ENCODE data around the gene PCED1B.

Gene PCED1B

GRCh38 chr12:47223031-47223847 lies 143.8 kb downstream of the PCED1B start:
- TF ChIP-seq CTCF (conservative IDR thresholded peaks at IDR 0.05; ENCODE audit: low read length) = no peak
- DNase-seq (ENCODE audit: low read depth) = no peak
- H3K4me3 ChIP-seq (ENCODE audit: low read length) = no peak overlapping the region

- TF ChIP-seq CTCF (conservative IDR thresholded peaks at IDR 0.05; ENCODE audit: low read length) = no peak
- no peak overlapping the region for H3K4me3 ChIP-seq (ENCODE audit: low read length)
- no peak for DNase-seq (ENCODE audit: low read depth)
Measured at GRCh38 chr12:47223848-47224213, 144.4 kb downstream of the PCED1B start.

GRCh38 chr12:47224563-47225133 lies 145.2 kb downstream of the PCED1B start:
- no peak for DNase-seq (ENCODE audit: low read depth)
- no peak for TF ChIP-seq CTCF (conservative IDR thresholded peaks at IDR 0.05; ENCODE audit: low read length)
- H3K4me3 ChIP-seq (ENCODE audit: low read length) = no peak overlapping the region

- H3K4me3 ChIP-seq (ENCODE audit: low read length) = no peak overlapping the region
- DNase-seq (ENCODE audit: low read depth) = no peak
- no peak for TF ChIP-seq CTCF (conservative IDR thresholded peaks at IDR 0.05; ENCODE audit: low read length)
Measured at GRCh38 chr12:47225356-47225755, 145.9 kb downstream of the PCED1B start.

GRCh38 chr12:47226199-47226598 lies 146.8 kb downstream of the PCED1B start:
- no peak for DNase-seq (ENCODE audit: low read depth)
- H3K4me3 ChIP-seq (ENCODE audit: low read length) = no peak overlapping the region
- TF ChIP-seq CTCF (conservative IDR thresholded peaks at IDR 0.05; ENCODE audit: low read length) = no peak

GRCh38 chr12:47228802-47229201 lies 149.4 kb downstream of the PCED1B start:
- H3K4me3 ChIP-seq (ENCODE audit: low read length) = no peak overlapping the region
- TF ChIP-seq CTCF (conservative IDR thresholded peaks at IDR 0.05; ENCODE audit: low read length) = no peak
- DNase-seq (ENCODE audit: low read depth) = no peak

GRCh38 chr12:47231456-47231855 lies 152.0 kb downstream of the PCED1B start:
- no peak for TF ChIP-seq CTCF (conservative IDR thresholded peaks at IDR 0.05; ENCODE audit: low read length)
- H3K4me3 ChIP-seq (ENCODE audit: low read length) = no peak overlapping the region
- peak; percentile 40 for DNase-seq (ENCODE audit: low read depth)
